Endothelial cell of umbilical vein (primary cell): ENCODE data around the gene FOXL3. TPM values are rescaled to one million over a fixed set of nuclear protein-coding genes. Genes with fewer than 3 reads are reported as not detected.

Source experiments
- BruUV-seq: library from RNA; stranded (reverse); fragments of 400-500 nt; replicated peaks from 2 replicates; lab custom pipeline; 2021; lab: Mats Ljungman, UMichigan
- CTCF ChIA-PET: fragments of 300-600, 350-600 bp; sonication (Branson Sonifier 250); formaldehyde crosslinking; loops from one replicate; lab custom pipeline; 2021; ENCODE audit warnings: antibody characterized with exemption, inconsistent platforms; lab: Charles Lee
- POLR2A ChIA-PET: fragments of 300-600, 350-600 bp; sonication (Branson Sonifier 250); formaldehyde crosslinking; loops from one replicate; lab custom pipeline; 2021; ENCODE audit warnings: antibody characterized with exemption, inconsistent platforms; lab: Charles Lee
- DNase-seq: peaks from one replicate; pipeline ENCODE4 v3.0.0-alpha.2; 2011; ENCODE audit warnings: low read depth, low spot score
- FAIRE-seq: peaks from 2 replicates; lab custom pipeline; 2011; peaks lifted over from hg19 to GRCh38; lab: Jason Lieb, UNC
- H2AFZ ChIP-seq: 2 replicates; pipeline ENCODE4 v1.6.0; 2012; ENCODE audit warnings: low read depth, low read length, control low read depth, inconsistent platforms
- H3K27ac ChIP-seq: 2 replicates; pipeline ENCODE4 v1.5.1; 2011; ENCODE audit warnings: low read depth, mild to moderate bottlenecking, control low read depth, low read length, moderate library complexity; ENCODE audit not compliant: insufficient read depth
- H3K27me3 ChIP-seq, 2 experiments: 2 replicates each; pipeline versions ENCODE4 v1.6.0 to v1.6.1; 2011; ENCODE audit warnings: low read length in 2 of 2, mixed read lengths in 1 of 2; ENCODE audit not compliant: control insufficient read depth in 2 of 2, insufficient read depth in 2 of 2
- H3K36me3 ChIP-seq, 2 experiments: 2 replicates in 1 of 2; 3 replicates in 1 of 2; pipeline ENCODE4 v1.5.1; 2011; ENCODE audit warnings: low read length in 2 of 2, mild to moderate bottlenecking in 1 of 2, moderate library complexity in 1 of 2; ENCODE audit not compliant: control insufficient read depth in 2 of 2, insufficient read depth in 2 of 2; ENCODE audit errors: extremely low read depth in 1 of 2
- H3K4me1 ChIP-seq: 3 replicates; pipeline ENCODE4 v1.5.1; 2011; ENCODE audit warnings: mild to moderate bottlenecking, low read length; ENCODE audit not compliant: control insufficient read depth, insufficient read depth; ENCODE audit errors: extremely low read depth
- H3K4me2 ChIP-seq: 2 replicates; pipeline ENCODE4 v1.6.1; 2011; ENCODE audit warnings: low read length, control low read depth, mixed read lengths; ENCODE audit not compliant: insufficient read depth
- H3K4me3 ChIP-seq, 3 experiments: fragments of 200-600 bp in 1 of 3; sonication (generic), shearing (Covaris generic) in 1 of 3; replicated peaks in 1 of 3; 2 replicates each; pipeline ENCODE4 v1.5.1; 2011 to 2016; ENCODE audit warnings: control low read depth in 3 of 3, low read length in 3 of 3, mild to moderate bottlenecking in 2 of 3, inconsistent platforms in 1 of 3, low read depth in 1 of 3, moderate library complexity in 1 of 3; ENCODE audit not compliant: insufficient read depth in 1 of 3
- H3K79me2 ChIP-seq: 2 replicates; pipeline ENCODE4 v1.6.0; 2012; ENCODE audit warnings: low read length, inconsistent platforms; ENCODE audit not compliant: control insufficient read depth, insufficient read depth
- H3K9ac ChIP-seq: replicated peaks from 2 replicates; pipeline ENCODE3; 2011; ENCODE audit warnings: low read length, control low read depth; ENCODE audit not compliant: insufficient read depth; ENCODE audit errors: extremely low read depth
- H3K9me1 ChIP-seq: replicated peaks from 3 replicates; pipeline ENCODE4 v1.6.0; 2011; ENCODE audit warnings: mild to moderate bottlenecking, low read length; ENCODE audit not compliant: control insufficient read depth, insufficient read depth; ENCODE audit errors: extremely low read depth
- H3K9me3 ChIP-seq: replicated peaks from 2 replicates; pipeline ENCODE4 v1.5.1; 2012; ENCODE audit warnings: low read length, inconsistent platforms; ENCODE audit not compliant: control insufficient read depth, insufficient read depth
- H4K20me1 ChIP-seq: replicated peaks from 2 replicates; pipeline ENCODE3; 2011; ENCODE audit warnings: mild to moderate bottlenecking, low read length; ENCODE audit not compliant: control insufficient read depth, insufficient read depth; ENCODE audit errors: extremely low read depth
- EZH2 ChIP-seq: IDR thresholded peaks from 2 replicates; pipeline ENCODE4 v1.6.1; 2012; ENCODE audit warnings: borderline replicate concordance, low read depth, mild to moderate bottlenecking, moderate library complexity, low read length, inconsistent platforms; ENCODE audit not compliant: severe bottlenecking
- FOS ChIP-seq: IDR thresholded peaks from 2 replicates; pipeline ENCODE4 v1.6.1; 2011; ENCODE audit warnings: mild to moderate bottlenecking, low read length, moderate library complexity, borderline replicate concordance; ENCODE audit not compliant: insufficient read depth
- GATA2 ChIP-seq: IDR thresholded peaks from 2 replicates; pipeline ENCODE4 v1.7.0; 2011; ENCODE audit warnings: low read depth, mild to moderate bottlenecking, moderate library complexity, mixed read lengths, low read length; ENCODE audit not compliant: insufficient read length, insufficient read depth
- JUN ChIP-seq: IDR thresholded peaks from 2 replicates; pipeline ENCODE4 v1.6.1; 2011; ENCODE audit warnings: borderline replicate concordance, low read depth; ENCODE audit not compliant: insufficient read length, insufficient read depth
- MAX ChIP-seq: IDR thresholded peaks from 2 replicates; pipeline ENCODE4 v1.6.1; 2011; ENCODE audit not compliant: insufficient read depth, insufficient read length
- MYC ChIP-seq: IDR thresholded peaks from one replicate; pipeline ENCODE4 v1.6.1; 2011; ENCODE audit warnings: mild to moderate bottlenecking, low read depth, low read length
- POLR2A ChIP-seq: IDR thresholded peaks from 2 replicates; pipeline ENCODE4 v1.6.1; 2012; ENCODE audit warnings: low read depth, mild to moderate bottlenecking, control low read depth, low read length
- POLR2AphosphoS5 ChIP-seq: IDR thresholded peaks from 2 replicates; pipeline ENCODE4 v1.6.1; 2012; ENCODE audit warnings: low read depth, mild to moderate bottlenecking, control low read depth, low read length, moderate library complexity; ENCODE audit not compliant: insufficient read depth
- dilution Hi-C: fragments of 300-500 bp; cut with MboI; formaldehyde crosslinking; loops from one replicate; pipeline ENCODE4 v1.15.0; 2019; ENCODE audit warnings: low sequenced_read_pairs; ENCODE audit not compliant: extremely low pct_ligation_motif_present
- intact Hi-C: fragments of 100-400 bp; cut with micrococcal nuclease; formaldehyde crosslinking; loops from one replicate; pipeline ENCODE4 v1.10.0; 2022
- polyA plus RNA-seq, 4 experiments: library from polyadenylated mRNA; depleted of rRNA in 3 of 4; stranded (reverse) in 3 of 4; unstranded in 1 of 4; fragments of >200 nt; gene quantifications; 2 replicates each; pipeline versions ENCODE4 v1.2.1 to v1.2.3, GENCODE V29; 2011 to 2012; ENCODE audit warnings: missing spikeins in 1 of 4
- total RNA-seq: library from RNA; stranded (reverse); gene quantifications from 2 replicates; pipeline ENCODE4 v1.2.3, GENCODE V29; 2021
- TF ChIP-seq, protein P1 (sequence below), 2 donors: IDR thresholded peaks; 1 replicate in 1 of 2; 2 replicates in 1 of 2; pipeline ENCODE4 v1.5.1; 2011; ENCODE audit warnings: low read length in 2 of 2, mild to moderate bottlenecking in 2 of 2, moderate library complexity in 2 of 2, control low read depth in 1 of 2, inconsistent platforms in 1 of 2, low read depth in 1 of 2; ENCODE audit not compliant: insufficient read depth in 1 of 2; ENCODE audit errors: extremely low read depth in 1 of 2

Gene FOXL3
- total and polyA plus RNA-seq, 2 donors (not counting 3 experiments of a cell fraction or from before 2014, with no cell fraction given): not detected

GRCh38 chr7:300546-301290, 10.7 kb downstream of the FOXL3 start:
- BruUV-seq: no TSS peak
- POLR2A ChIA-PET: no interaction called here
- Histone ChIP-seq H3K27ac (no peak overlapping the region), H3K36me3 (no peaks in the 10 kb centered on the region), H3K9me1 (no peaks in the 10 kb centered on the region), H3K4me3 (no peak overlapping the region), H3K9me3 (no peaks in the 10 kb centered on the region), H2AFZ (no peak overlapping the region), H3K4me2 (no peak overlapping the region), H3K27me3 (no peaks in the 10 kb centered on the region), H3K9ac (no peak overlapping the region), H3K79me2 (no peaks in the 10 kb centered on the region), H4K20me1 (no peaks in the 10 kb centered on the region), H3K4me1 (no peaks in the 10 kb centered on the region)
- dilution Hi-C loops (no loop called here), intact Hi-C loops (no loop called here)
- TF ChIP-seq POLR2A (no peak), EZH2 (no peak), POLR2AphosphoS5 (no peak), GATA2 (no peak), MAX (no peak), JUN (no peak), MYC (no peak), FOS (no peak)
- TF ChIP-seq, protein P1, sequence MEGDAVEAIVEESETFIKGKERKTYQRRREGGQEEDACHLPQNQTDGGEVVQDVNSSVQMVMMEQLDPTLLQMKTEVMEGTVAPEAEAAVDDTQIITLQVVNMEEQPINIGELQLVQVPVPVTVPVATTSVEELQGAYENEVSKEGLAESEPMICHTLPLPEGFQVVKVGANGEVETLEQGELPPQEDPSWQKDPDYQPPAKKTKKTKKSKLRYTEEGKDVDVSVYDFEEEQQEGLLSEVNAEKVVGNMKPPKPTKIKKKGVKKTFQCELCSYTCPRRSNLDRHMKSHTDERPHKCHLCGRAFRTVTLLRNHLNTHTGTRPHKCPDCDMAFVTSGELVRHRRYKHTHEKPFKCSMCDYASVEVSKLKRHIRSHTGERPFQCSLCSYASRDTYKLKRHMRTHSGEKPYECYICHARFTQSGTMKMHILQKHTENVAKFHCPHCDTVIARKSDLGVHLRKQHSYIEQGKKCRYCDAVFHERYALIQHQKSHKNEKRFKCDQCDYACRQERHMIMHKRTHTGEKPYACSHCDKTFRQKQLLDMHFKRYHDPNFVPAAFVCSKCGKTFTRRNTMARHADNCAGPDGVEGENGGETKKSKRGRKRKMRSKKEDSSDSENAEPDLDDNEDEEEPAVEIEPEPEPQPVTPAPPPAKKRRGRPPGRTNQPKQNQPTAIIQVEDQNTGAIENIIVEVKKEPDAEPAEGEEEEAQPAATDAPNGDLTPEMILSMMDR (IDR thresholded peaks at IDR 0.05; ENCODE audit: extremely low read depth in 1 of 2, insufficient read depth in 1 of 2, low read depth in 1 of 2, low read length in 2 of 2): no peak
- FAIRE-seq: no peak
- DNase-seq: no peak
- CTCF ChIA-PET: no interaction called here
